Mucosa of stomach (tissue), 1 donor: ENCODE measurements around the gene RRP8.

Source experiments
- H3K27me3 ChIP-seq: one replicate; pipeline ENCODE4 v1.7.0; 2013; ENCODE audit warnings: mild to moderate bottlenecking, low read length; ENCODE audit not compliant: control insufficient read depth, insufficient read depth
- H3K36me3 ChIP-seq: one replicate; pipeline ENCODE4 v1.7.0; 2013; ENCODE audit warnings: low read length; ENCODE audit not compliant: control insufficient read depth, insufficient read depth
- H3K4me1 ChIP-seq: one replicate; pipeline ENCODE4 v1.7.0; 2013; ENCODE audit warnings: mild to moderate bottlenecking, low read length; ENCODE audit not compliant: control insufficient read depth, insufficient read depth
- H3K4me3 ChIP-seq: one replicate; pipeline ENCODE4 v1.7.0; 2013; ENCODE audit warnings: low read length
- H3K9ac ChIP-seq: one replicate; pipeline ENCODE4 v1.7.0; 2013; ENCODE audit warnings: mild to moderate bottlenecking, low read length, moderate library complexity
- H3K9me3 ChIP-seq: one replicate; pipeline ENCODE4 v1.7.0; 2013; ENCODE audit warnings: mild to moderate bottlenecking, low read length, moderate library complexity; ENCODE audit not compliant: control insufficient read depth
- donor health status: Pancreatic carcinoma.

The RRP8 gene

GRCh38 chr11:6601041-6601461 is 2.4 kb downstream of the RRP8 start:
- H3K4me1 ChIP-seq = peaks cover 23% of the 10 kb centered on the region
- H3K27me3 ChIP-seq = no peaks in the 10 kb centered on the region
- H3K9ac ChIP-seq = no peak overlapping the region
- H3K9me3 ChIP-seq = no peaks in the 10 kb centered on the region
- H3K36me3 ChIP-seq = peaks cover 13% of the 10 kb centered on the region
- H3K4me3 ChIP-seq = no peak overlapping the region

- H3K36me3 ChIP-seq = peaks cover 13% of the 10 kb centered on the region
- H3K27me3 ChIP-seq = no peaks in the 10 kb centered on the region
Measured at GRCh38 chr11:6599881-6600390, 3.5 kb downstream of the RRP8 start.

GRCh38 chr11:6599449-6599848 is 4.0 kb downstream of the RRP8 start:
- no peaks in the 10 kb centered on the region for H3K9me3 ChIP-seq
- H3K27me3 ChIP-seq = no peaks in the 10 kb centered on the region
- peaks cover 13% of the 10 kb centered on the region for H3K36me3 ChIP-seq
- H3K4me3 ChIP-seq = no peak overlapping the region
- H3K9ac ChIP-seq = no peak overlapping the region
- peaks cover 20% of the 10 kb centered on the region for H3K4me1 ChIP-seq

More at GRCh38 chr11:6599881-6600390, 3.5 kb downstream of the RRP8 start:
- Histone ChIP-seq H3K9me3 (no peaks in the 10 kb centered on the region), H3K9ac (no peak overlapping the region), H3K4me3 (no peak overlapping the region), H3K4me1 (peaks cover 20% of the 10 kb centered on the region)

- Histone ChIP-seq H3K4me3 (no peak overlapping the region), H3K4me1 (peaks cover 20% of the 10 kb centered on the region), H3K9ac (no peak overlapping the region), H3K36me3 (peaks cover 13% of the 10 kb centered on the region), H3K27me3 (no peaks in the 10 kb centered on the region), H3K9me3 (no peaks in the 10 kb centered on the region)
Measured at GRCh38 chr11:6598555-6598954, 4.9 kb downstream of the RRP8 start.

- Histone ChIP-seq H3K4me1 (peaks cover 5% of the 10 kb centered on the region), H3K9ac (no peak overlapping the region), H3K4me3 (no peak overlapping the region), H3K27me3 (no peaks in the 10 kb centered on the region), H3K9me3 (no peaks in the 10 kb centered on the region), H3K36me3 (peaks cover 19% of the 10 kb centered on the region)
Measured at GRCh38 chr11:6596239-6596877, 7.1 kb downstream of the RRP8 start.

GRCh38 chr11:6594142-6594768 is 9.2 kb downstream of the RRP8 start:
- H3K36me3 ChIP-seq = peaks cover 6% of the 10 kb centered on the region

GRCh38 chr11:6588018-6588417 is 15.4 kb downstream of the RRP8 start:
- Histone ChIP-seq H3K9ac (no peak overlapping the region), H3K27me3 (no peaks in the 10 kb centered on the region), H3K4me1 (no peaks in the 10 kb centered on the region), H3K4me3 (no peak overlapping the region), H3K36me3 (peaks cover 1% of the 10 kb centered on the region), H3K9me3 (no peaks in the 10 kb centered on the region)

More at GRCh38 chr11:6594142-6594768, 9.2 kb downstream of the RRP8 start:
- Histone ChIP-seq H3K27me3 (no peaks in the 10 kb centered on the region), H3K9ac (no peak overlapping the region), H3K4me3 (no peak overlapping the region), H3K4me1 (peaks cover 5% of the 10 kb centered on the region), H3K9me3 (no peaks in the 10 kb centered on the region)

- H3K9ac ChIP-seq = no peak overlapping the region
- H3K27me3 ChIP-seq = no peaks in the 10 kb centered on the region
- no peak overlapping the region for H3K4me3 ChIP-seq
- no peaks in the 10 kb centered on the region for H3K36me3 ChIP-seq
- H3K4me1 ChIP-seq = no peaks in the 10 kb centered on the region
- H3K9me3 ChIP-seq = no peaks in the 10 kb centered on the region
Measured at GRCh38 chr11:6587360-6587953, 16.0 kb downstream of the RRP8 start.

GRCh38 chr11:6586434-6587359 is 16.7 kb downstream of the RRP8 start:
- Histone ChIP-seq H3K9me3 (no peaks in the 10 kb centered on the region), H3K4me3 (no peak overlapping the region), H3K4me1 (no peaks in the 10 kb centered on the region), H3K27me3 (no peaks in the 10 kb centered on the region), H3K9ac (no peak overlapping the region), H3K36me3 (no peaks in the 10 kb centered on the region)

GRCh38 chr11:6584528-6584927 is 18.9 kb downstream of the RRP8 start:
- Histone ChIP-seq H3K36me3 (no peaks in the 10 kb centered on the region), H3K4me3 (no peak overlapping the region), H3K9ac (no peak overlapping the region), H3K9me3 (no peaks in the 10 kb centered on the region), H3K27me3 (no peaks in the 10 kb centered on the region), H3K4me1 (no peaks in the 10 kb centered on the region)

- no peak overlapping the region for H3K4me3 ChIP-seq
- H3K9me3 ChIP-seq = no peaks in the 10 kb centered on the region
- H3K9ac ChIP-seq = no peak overlapping the region
- no peaks in the 10 kb centered on the region for H3K27me3 ChIP-seq
- no peaks in the 10 kb centered on the region for H3K4me1 ChIP-seq
- no peaks in the 10 kb centered on the region for H3K36me3 ChIP-seq
Measured at GRCh38 chr11:6583584-6583983, 19.8 kb downstream of the RRP8 start.
